Spinal cord (tissue), 10 donors: ENCODE measurements around the gene MYF6. TPM values are rescaled to one million over a fixed set of nuclear protein-coding genes. Genes with fewer than 3 reads are reported as not detected.
A peak's percentile ranks its signal among the peaks of the same experiment; 100 is the strongest.

ENCODE experiments used
- DNase-seq, 6 donors: peaks; one replicate each; pipeline versions ENCODE4 v3.0.0 to v3.0.0-alpha.2; 2013 to 2015; ENCODE audit warnings: low spot score in 6 of 6, low read depth in 4 of 6
- H3K27ac ChIP-seq: one replicate; pipeline ENCODE4 v1.5.1; 2013; ENCODE audit warnings: low read depth, low read length, control low read depth
- H3K27me3 ChIP-seq: one replicate; pipeline ENCODE4 v1.6.1; 2013; ENCODE audit warnings: low read length; ENCODE audit not compliant: control insufficient read depth, insufficient read depth
- H3K36me3 ChIP-seq: one replicate; pipeline ENCODE4 v1.6.1; 2013; ENCODE audit warnings: low read length; ENCODE audit not compliant: control insufficient read depth, insufficient read depth
- H3K4me1 ChIP-seq: one replicate; pipeline ENCODE4 v1.6.1; 2013; ENCODE audit warnings: low read length; ENCODE audit not compliant: control insufficient read depth, insufficient read depth
- H3K4me3 ChIP-seq: one replicate; pipeline ENCODE4 v1.5.1; 2013; ENCODE audit warnings: low read depth, low read length, control low read depth
- H3K9me3 ChIP-seq: one replicate; pipeline ENCODE4 v1.6.1; 2013; ENCODE audit warnings: low read length; ENCODE audit not compliant: control insufficient read depth, insufficient read depth
- WGBS: methylation state at CpG from one replicate; pipeline ENCODE4 v1.1.5; 2013; ENCODE audit warnings: missing lambda C conversion rate; ENCODE audit not compliant: insufficient coverage; 5-methylcytosine and 5-hydroxymethylcytosine counted together
- polyA plus RNA-seq, 2 donors: library from polyadenylated mRNA; unstranded; fragments of 120-200 nt; gene quantifications; one replicate each; pipeline ENCODE4 v1.2.1, GENCODE V29; 2013; ENCODE audit not compliant: insufficient read length in 2 of 2
- total RNA-seq, 2 donors: library from RNA; depleted of rRNA in 1 of 2; stranded (reverse); fragments of 120-200 nt in 1 of 2; fragments of >200 nt in 1 of 2; gene quantifications; one replicate each; pipeline versions ENCODE4 v1.2.3 to v1.2.4, GENCODE V29; 2013 to 2014
- donor health status: healthy.

MYF6 gene
- total and polyA plus RNA-seq, 4 donors = 0.61 to 3.5 (median 1.6) TPM

- no peak for DNase-seq
- peaks cover 79% of the 10 kb centered on the region for H3K27me3 ChIP-seq
- H3K36me3 ChIP-seq = no peaks in the 10 kb centered on the region
- no peak overlapping the region for H3K4me3 ChIP-seq
- peaks cover 13% of the 10 kb centered on the region for H3K4me1 ChIP-seq
- H3K9me3 ChIP-seq = peaks cover 2% of the 10 kb centered on the region
- H3K27ac ChIP-seq = no peak overlapping the region
- whole genome bisulfite sequencing = 56% methylated on average over 3 of the region's 4 CpGs
These were observed 6.0 kb downstream of the MYF6 start for GRCh38 chr12:80713419-80713818.

GRCh38 chr12:80714055-80714454 lies 6.6 kb downstream of the MYF6 start:
- H3K27ac ChIP-seq = no peak overlapping the region
- peak in 2 of 6 donors; percentile 28 to 38 for DNase-seq
- H3K9me3 ChIP-seq = peaks cover 2% of the 10 kb centered on the region
- no peak overlapping the region for H3K4me3 ChIP-seq
- peaks cover 72% of the 10 kb centered on the region for H3K27me3 ChIP-seq
- no peaks in the 10 kb centered on the region for H3K36me3 ChIP-seq
- WGBS = 11% methylated on average over 9 of the region's 16 CpGs
- H3K4me1 ChIP-seq = peaks cover 8% of the 10 kb centered on the region

DNA sequence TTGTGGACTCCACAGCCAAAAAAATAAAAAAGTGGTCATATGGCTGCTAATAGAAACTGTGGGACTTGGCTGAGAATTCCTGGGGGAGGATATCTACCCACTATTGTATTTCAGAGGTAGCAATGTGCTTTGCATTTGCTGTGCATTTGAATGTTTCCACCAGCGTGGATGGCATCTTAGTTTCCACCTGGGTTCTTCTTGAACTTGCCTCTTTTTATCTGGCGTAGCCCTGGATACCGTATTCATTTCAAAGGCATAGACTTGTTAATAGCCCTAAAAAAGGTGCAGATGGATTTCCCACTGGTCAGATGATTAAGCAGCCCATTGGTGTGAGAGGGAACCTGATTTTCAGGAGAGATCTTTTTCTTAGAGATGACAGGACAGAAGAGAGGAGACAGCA lies 7.4 kb downstream of the MYF6 start:
- Histone ChIP-seq H3K27me3 (peaks cover 69% of the 10 kb centered on the region), H3K4me3 (no peak overlapping the region), H3K36me3 (no peaks in the 10 kb centered on the region), H3K27ac (no peak overlapping the region), H3K4me1 (peaks cover 8% of the 10 kb centered on the region), H3K9me3 (peaks cover 2% of the 10 kb centered on the region)
- no peak for DNase-seq
- 48% methylated on average over 3 of the region's 3 CpGs for WGBS

- Histone ChIP-seq H3K36me3 (no peaks in the 10 kb centered on the region), H3K4me1 (peaks cover 8% of the 10 kb centered on the region), H3K27me3 (peaks cover 60% of the 10 kb centered on the region), H3K9me3 (peaks cover 2% of the 10 kb centered on the region), H3K4me3 (no peak overlapping the region), H3K27ac (no peak overlapping the region)
- WGBS = 52% methylated on average over 9 of the region's 10 CpGs
- DNase-seq = no peak
These were observed 8.3 kb downstream of the MYF6 start for GRCh38 chr12:80715713-80716249.

DNA sequence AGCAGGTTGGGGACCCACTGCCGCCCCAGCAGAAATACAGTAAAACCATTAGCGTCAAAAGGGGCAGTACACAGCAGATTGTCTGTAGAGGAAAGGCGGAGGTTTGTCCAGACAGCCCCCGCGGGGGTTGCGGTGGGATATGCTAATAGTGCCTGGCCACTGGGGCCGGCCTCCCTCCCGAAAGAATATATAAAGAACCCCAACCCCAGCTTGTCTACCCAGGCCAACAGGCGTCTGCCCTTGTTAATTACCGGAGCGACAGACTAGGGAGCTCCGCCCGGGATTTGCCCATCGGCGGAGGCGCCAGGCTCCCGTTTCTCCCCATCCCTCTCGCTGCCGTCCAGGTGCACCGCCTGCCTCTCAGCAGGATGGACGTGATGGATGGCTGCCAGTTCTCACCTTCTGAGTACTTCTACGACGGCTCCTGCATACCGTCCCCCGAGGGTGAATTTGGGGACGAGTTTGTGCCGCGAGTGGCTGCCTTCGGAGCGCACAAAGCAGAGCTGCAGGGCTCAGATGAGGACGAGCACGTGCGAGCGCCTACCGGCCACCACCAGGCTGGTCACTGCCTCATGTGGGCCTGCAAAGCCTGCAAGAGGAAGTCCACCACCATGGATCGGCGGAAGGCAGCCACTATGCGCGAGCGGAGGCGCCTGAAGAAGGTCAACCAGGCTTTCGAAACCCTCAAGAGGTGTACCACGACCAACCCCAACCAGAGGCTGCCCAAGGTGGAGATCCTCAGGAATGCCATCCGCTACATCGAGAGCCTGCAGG lies 9.4 kb downstream of the MYF6 start, which contains the start of gene MYF5:
MYF5 (plus strand) TSS at position 217 of the 774 bp plus-strand sequence; CDS start at position 369, 152 bp downstream.
- H3K27me3 ChIP-seq = peaks cover 56% of the 10 kb centered on the region
- H3K4me1 ChIP-seq = peaks cover 8% of the 10 kb centered on the region
- no peak within 1 kb of the TSS for H3K4me3 ChIP-seq
- 30% methylated on average over 41 of the region's 45 CpGs for WGBS
- H3K27ac ChIP-seq = no peak within 1 kb of the TSS
- no peak for DNase-seq
- H3K9me3 ChIP-seq = peaks cover 2% of the 10 kb centered on the region
- H3K36me3 ChIP-seq = no peaks in the 10 kb centered on the region

- no peak overlapping the region for H3K4me3 ChIP-seq
These were observed 10.4 kb downstream of the MYF6 start for GRCh38 chr12:80717856-80718255.

DNA sequence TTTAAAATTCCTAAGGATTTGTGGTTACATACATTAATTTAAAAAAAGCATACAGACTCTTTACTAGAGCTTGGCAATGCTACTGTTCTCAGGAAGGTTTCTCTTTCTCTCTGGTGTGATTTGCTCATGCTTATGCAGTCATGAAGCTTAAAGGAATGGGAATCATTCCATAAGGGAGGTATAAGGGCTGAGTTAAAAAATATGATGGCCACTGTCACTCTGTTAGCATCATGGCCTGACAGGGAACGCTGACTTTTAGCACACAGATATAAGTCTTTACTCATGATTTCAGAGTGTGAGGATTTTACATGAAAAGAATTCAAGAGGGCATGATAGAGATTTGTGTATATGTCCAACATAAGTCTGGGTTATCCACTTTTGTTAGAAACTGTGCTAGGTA lies 13.1 kb downstream of the MYF6 start:
- H3K4me1 ChIP-seq = peaks cover 8% of the 10 kb centered on the region
- 80% methylated on average over 1 of the region's 1 CpG for WGBS
- H3K27ac ChIP-seq = no peak overlapping the region
- H3K4me3 ChIP-seq = no peak overlapping the region
- H3K27me3 ChIP-seq = peaks cover 26% of the 10 kb centered on the region
- no peak for DNase-seq
- no peaks in the 10 kb centered on the region for H3K36me3 ChIP-seq
- peaks cover 2% of the 10 kb centered on the region for H3K9me3 ChIP-seq

More at GRCh38 chr12:80717856-80718255, 10.4 kb downstream of the MYF6 start:
- Histone ChIP-seq H3K27ac (no peak overlapping the region), H3K36me3 (no peaks in the 10 kb centered on the region), H3K9me3 (peaks cover 2% of the 10 kb centered on the region), H3K27me3 (peaks cover 50% of the 10 kb centered on the region), H3K4me1 (peaks cover 8% of the 10 kb centered on the region)
- DNase-seq = no peak
- WGBS = 85% methylated on average over 3 of the region's 4 CpGs

GRCh38 chr12:80721326-80721725 lies 13.9 kb downstream of the MYF6 start:
- no peak overlapping the region for H3K4me3 ChIP-seq
- no peaks in the 10 kb centered on the region for H3K36me3 ChIP-seq
- no peak overlapping the region for H3K27ac ChIP-seq
- H3K9me3 ChIP-seq = peaks cover 2% of the 10 kb centered on the region
- no peak for DNase-seq
- peaks cover 8% of the 10 kb centered on the region for H3K4me1 ChIP-seq
- peaks cover 18% of the 10 kb centered on the region for H3K27me3 ChIP-seq
- no CpG with 5 or more reads among the region's 3 CpGs for WGBS

- Histone ChIP-seq H3K4me3 (no peak overlapping the region), H3K4me1 (no peaks in the 10 kb centered on the region), H3K27ac (no peak overlapping the region), H3K27me3 (no peaks in the 10 kb centered on the region), H3K9me3 (no peaks in the 10 kb centered on the region), H3K36me3 (no peaks in the 10 kb centered on the region)
- peak in 2 of 6 donors; percentile 39 to 59 for DNase-seq
- 68% methylated on average over 3 of the region's 6 CpGs for WGBS
These were observed 38.5 kb downstream of the MYF6 start for GRCh38 chr12:80745851-80746505.
